ENCODE results near the gene BRICD5. TPM values are rescaled to one million over a fixed set of nuclear protein-coding genes. Genes with fewer than 3 reads are reported as not detected.

BRICD5 gene
- total and polyA plus RNA-seq, 2 of the 4 experiments (the other 2 are of a cell fraction): 0.18 to 0.94 TPM

DNA sequence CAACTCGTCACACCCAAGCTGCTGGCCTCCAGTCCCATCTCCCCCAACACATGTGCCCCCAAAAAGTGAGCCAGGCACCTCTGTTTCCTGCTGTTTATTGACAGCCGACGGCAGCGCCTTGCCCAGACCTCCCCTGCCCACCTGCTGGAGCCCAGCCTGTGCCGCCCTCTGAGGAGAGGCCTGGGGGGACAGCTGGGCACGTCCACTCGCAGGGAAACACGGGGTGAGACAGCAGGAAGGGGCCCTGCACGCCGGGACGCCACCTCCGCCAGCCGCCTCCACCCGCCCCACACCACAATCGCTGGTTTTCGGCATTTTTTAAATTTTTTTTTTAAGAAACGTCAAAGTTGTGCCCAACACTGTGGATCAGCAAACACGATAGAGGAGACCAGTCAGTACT lies 33.6 kb downstream of the BRICD5 start:
- POLR2A ChIA-PET (ENCODE audit: unreplicated experiment): no interaction called here
- Histone ChIP-seq H4K8ac (ENCODE audit: low read depth in 2 of 2, low read length in 2 of 2) (no peak overlapping the region), H3K14ac (replicated peaks; ENCODE audit: low read depth, low read length) (no peak overlapping the region), H3K4me1 (ENCODE audit: control insufficient read depth, insufficient read depth, low read length) (no peaks in the 10 kb centered on the region), H3K36me3 (ENCODE audit: control insufficient read depth, insufficient read depth, low read length) (peaks cover 46% of the 10 kb centered on the region), H2AK5ac (ENCODE audit: low read depth, low read length) (no peak overlapping the region), H3K4me3 (ENCODE audit: insufficient read depth, low read depth, low read length) (no peak overlapping the region), H3K18ac (ENCODE audit: low read depth, low read length) (no peak overlapping the region), H3K56ac (ENCODE audit: extremely low read depth, insufficient read depth, low read length) (no peak overlapping the region), H3K4ac (ENCODE audit: low read depth, low read length) (no peak overlapping the region), H3K4me2 (ENCODE audit: low read depth, low read length) (no peak overlapping the region), H2AK9ac (replicated peaks; ENCODE audit: low read depth, low read length, poor library complexity) (no peak overlapping the region), H2BK20ac (ENCODE audit: low read depth, low read length) (no peak overlapping the region), H2BK120ac (ENCODE audit: low read depth, low read length) (no peak overlapping the region), H2BK15ac (ENCODE audit: low read depth, low read length) (no peak overlapping the region), H2BK5ac (ENCODE audit: low read depth, low read length, poor library complexity, severe bottlenecking) (no peak overlapping the region), H3K9me1 (ENCODE audit: insufficient read depth, low read length) (no peaks in the 10 kb centered on the region), H4K91ac (ENCODE audit: insufficient read depth, low read depth, low read length) (no peak overlapping the region), H3K79me1 (ENCODE audit: low read depth in 1 of 2, low read length in 2 of 2) (no peaks in the 10 kb centered on the region), H3K23ac (ENCODE audit: low read depth, low read length) (no peak overlapping the region), H4K20me1 (ENCODE audit: insufficient read depth, low read length) (peaks cover 2% of the 10 kb centered on the region; the same call in 1 of the 2 replicates), H2AFZ (replicated peaks; ENCODE audit: low read length, poor library complexity) (no peak overlapping the region), H3K9ac (ENCODE audit: low read depth, low read length) (no peak overlapping the region), H3K27ac (ENCODE audit: insufficient read depth, low read length) (no peak overlapping the region), H4K5ac (ENCODE audit: low read depth, low read length) (no peak overlapping the region), H3K9me3 (ENCODE audit: control insufficient read depth, insufficient read depth, low read length) (no peaks in the 10 kb centered on the region), H3K27me3 (ENCODE audit: control insufficient read depth, insufficient read depth, low read length) (no peaks in the 10 kb centered on the region)
- dilution Hi-C loops (cut with HindIII; ENCODE audit: low sequenced_read_pairs, unreplicated experiment) (no loop called here), intact Hi-C loops (cut with micrococcal nuclease) (no loop called here), in situ Hi-C loops (cut with MboI; ENCODE audit: low sequenced_read_pairs) (no loop called here)
- ATAC-seq (ENCODE audit: low read depth) (no peak), DNase-seq (no peak)
- WGBS, 2 experiments (ENCODE audit: extremely low coverage in 2 of 2, insufficient read length in 1 of 2): 93% methylated on average over 14 of the region's 18 CpGs; no CpG with 5 or more reads in 1 of the 2 experiments
- CTCF ChIA-PET: no interaction called here
- BruUV-seq (replicated peaks): no TSS peak
- no peak for TF ChIP-seq RAD21 (IDR thresholded peaks at IDR 0.05; ENCODE audit: low read length)
- TF ChIP-seq CEBPB (IDR thresholded peaks at IDR 0.05; ENCODE audit: low read depth, low read length): no peak
- no peak for TF ChIP-seq POLR2A (IDR thresholded peaks at IDR 0.05; ENCODE audit: low read depth, low read length)
- TF ChIP-seq SMC3 (IDR thresholded peaks at IDR 0.05; ENCODE audit: low read depth, low read length): no peak
- TF ChIP-seq FOS (IDR thresholded peaks at IDR 0.05; ENCODE audit: low read depth, low read length): no peak
- no peak for TF ChIP-seq USF2 (IDR thresholded peaks at IDR 0.05; ENCODE audit: low read depth, low read length)
- TF ChIP-seq, protein P1, sequence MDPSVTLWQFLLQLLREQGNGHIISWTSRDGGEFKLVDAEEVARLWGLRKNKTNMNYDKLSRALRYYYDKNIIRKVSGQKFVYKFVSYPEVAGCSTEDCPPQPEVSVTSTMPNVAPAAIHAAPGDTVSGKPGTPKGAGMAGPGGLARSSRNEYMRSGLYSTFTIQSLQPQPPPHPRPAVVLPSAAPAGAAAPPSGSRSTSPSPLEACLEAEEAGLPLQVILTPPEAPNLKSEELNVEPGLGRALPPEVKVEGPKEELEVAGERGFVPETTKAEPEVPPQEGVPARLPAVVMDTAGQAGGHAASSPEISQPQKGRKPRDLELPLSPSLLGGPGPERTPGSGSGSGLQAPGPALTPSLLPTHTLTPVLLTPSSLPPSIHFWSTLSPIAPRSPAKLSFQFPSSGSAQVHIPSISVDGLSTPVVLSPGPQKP (IDR thresholded peaks at IDR 0.05; ENCODE audit: borderline replicate concordance, low read depth, low read length): no peak
- TF ChIP-seq MAFK (IDR thresholded peaks at IDR 0.05; ENCODE audit: low read depth, low read length): no peak
- no peak for TF ChIP-seq MXI1 (IDR thresholded peaks at IDR 0.05; ENCODE audit: borderline replicate concordance, low read depth, low read length)
- TF ChIP-seq BHLHE40 (IDR thresholded peaks at IDR 0.05; ENCODE audit: low read depth, low read length): no peak
- no peak for TF ChIP-seq CTCF (conservative IDR thresholded peaks at IDR 0.05; ENCODE audit: low read depth, low read length)
- TF ChIP-seq CHD1 (IDR thresholded peaks at IDR 0.05; ENCODE audit: low read depth, low read length): no peak
- TF ChIP-seq RFX5 (IDR thresholded peaks at IDR 0.05; ENCODE audit: low read depth, low read length): no peak
- TF ChIP-seq NFE2L2 (IDR thresholded peaks at IDR 0.05; ENCODE audit: low read depth, low read length): no peak
- TF ChIP-seq RCOR1 (IDR thresholded peaks at IDR 0.05; ENCODE audit: insufficient replicate concordance, low read length): no peak
- TF ChIP-seq MAZ (IDR thresholded peaks at IDR 0.05; ENCODE audit: borderline replicate concordance, low read depth, low read length): no peak

Measured in IMR-90 (cell line).